ENCODE results near the gene COL6A3. TPM values are rescaled to one million over a fixed set of nuclear protein-coding genes. Genes with fewer than 3 reads are reported as not detected.
A peak's percentile ranks its signal among the peaks of the same experiment; 100 is the strongest.

COL6A3 gene
- total RNA-seq, 4 donors from 2014 or later = 105 to 712 (median 274) TPM

DNA sequence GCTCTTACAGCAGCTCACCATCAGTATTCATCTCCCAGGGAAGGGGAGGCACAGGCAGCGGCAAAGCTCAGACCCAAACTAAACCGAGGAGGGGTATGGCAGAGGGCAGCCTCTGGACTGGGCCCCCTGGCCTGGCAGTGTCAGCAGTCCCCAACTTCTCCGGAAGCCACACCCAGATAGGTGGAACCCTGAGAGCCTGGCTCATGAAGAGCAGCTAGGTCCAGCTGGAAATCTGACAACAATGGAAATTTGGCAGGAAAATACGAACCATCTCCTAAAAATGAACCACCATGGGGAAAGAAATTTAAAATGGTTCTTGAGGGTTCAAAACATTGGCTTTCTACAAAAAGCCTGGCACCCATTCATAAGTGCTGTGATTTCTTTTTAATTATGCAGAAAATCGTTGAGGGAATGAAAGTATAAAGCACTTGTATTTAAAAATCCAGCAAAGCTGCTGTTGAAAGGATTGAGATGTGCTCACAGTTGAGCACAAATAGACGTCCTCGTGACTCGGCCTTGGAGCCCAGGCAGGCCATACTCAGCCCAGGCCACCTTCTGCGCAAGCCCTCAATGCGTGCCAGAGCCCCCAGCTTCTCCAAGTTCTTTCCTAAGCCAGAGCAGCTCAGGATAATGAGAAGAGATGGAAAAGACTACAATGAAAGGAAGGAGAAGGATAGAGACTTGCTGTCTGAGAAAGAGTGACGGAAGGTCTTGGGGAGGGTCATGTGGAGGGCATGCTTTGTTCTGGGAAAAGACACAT, 93.0 kb downstream of the COL6A3 start:
- peak; percentile 57 for ATAC-seq (ENCODE audit: low FRiP score)
- DNase-seq (ENCODE audit: low spot score) = no peak
- TF ChIP-seq, protein P1, sequence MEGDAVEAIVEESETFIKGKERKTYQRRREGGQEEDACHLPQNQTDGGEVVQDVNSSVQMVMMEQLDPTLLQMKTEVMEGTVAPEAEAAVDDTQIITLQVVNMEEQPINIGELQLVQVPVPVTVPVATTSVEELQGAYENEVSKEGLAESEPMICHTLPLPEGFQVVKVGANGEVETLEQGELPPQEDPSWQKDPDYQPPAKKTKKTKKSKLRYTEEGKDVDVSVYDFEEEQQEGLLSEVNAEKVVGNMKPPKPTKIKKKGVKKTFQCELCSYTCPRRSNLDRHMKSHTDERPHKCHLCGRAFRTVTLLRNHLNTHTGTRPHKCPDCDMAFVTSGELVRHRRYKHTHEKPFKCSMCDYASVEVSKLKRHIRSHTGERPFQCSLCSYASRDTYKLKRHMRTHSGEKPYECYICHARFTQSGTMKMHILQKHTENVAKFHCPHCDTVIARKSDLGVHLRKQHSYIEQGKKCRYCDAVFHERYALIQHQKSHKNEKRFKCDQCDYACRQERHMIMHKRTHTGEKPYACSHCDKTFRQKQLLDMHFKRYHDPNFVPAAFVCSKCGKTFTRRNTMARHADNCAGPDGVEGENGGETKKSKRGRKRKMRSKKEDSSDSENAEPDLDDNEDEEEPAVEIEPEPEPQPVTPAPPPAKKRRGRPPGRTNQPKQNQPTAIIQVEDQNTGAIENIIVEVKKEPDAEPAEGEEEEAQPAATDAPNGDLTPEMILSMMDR (IDR thresholded peaks at IDR 0.05) = no peak

DNA sequence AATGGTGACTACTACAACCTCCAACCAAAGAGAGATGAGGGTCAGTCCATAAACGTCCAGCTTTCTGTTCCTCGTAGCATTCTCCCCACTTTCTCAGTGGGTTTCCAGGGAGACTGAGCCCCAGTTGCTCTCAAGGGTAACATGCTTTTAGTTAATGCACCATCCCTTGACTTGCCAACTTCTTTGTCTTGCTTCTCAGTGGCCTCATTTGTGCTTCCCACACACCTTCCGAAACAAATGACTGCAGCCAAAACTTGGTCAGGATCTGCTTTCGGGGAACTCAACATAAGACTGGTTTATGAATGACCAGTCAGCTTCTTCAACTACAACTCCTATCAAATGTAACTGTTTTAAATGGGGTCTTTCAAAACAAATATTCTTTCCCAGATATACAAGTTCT, 94.1 kb downstream of the COL6A3 start:
- TF ChIP-seq, protein P1 (IDR thresholded peaks at IDR 0.05) = no peak
- ATAC-seq (ENCODE audit: low FRiP score) (no peak), DNase-seq (ENCODE audit: low spot score) (no peak)

DNA sequence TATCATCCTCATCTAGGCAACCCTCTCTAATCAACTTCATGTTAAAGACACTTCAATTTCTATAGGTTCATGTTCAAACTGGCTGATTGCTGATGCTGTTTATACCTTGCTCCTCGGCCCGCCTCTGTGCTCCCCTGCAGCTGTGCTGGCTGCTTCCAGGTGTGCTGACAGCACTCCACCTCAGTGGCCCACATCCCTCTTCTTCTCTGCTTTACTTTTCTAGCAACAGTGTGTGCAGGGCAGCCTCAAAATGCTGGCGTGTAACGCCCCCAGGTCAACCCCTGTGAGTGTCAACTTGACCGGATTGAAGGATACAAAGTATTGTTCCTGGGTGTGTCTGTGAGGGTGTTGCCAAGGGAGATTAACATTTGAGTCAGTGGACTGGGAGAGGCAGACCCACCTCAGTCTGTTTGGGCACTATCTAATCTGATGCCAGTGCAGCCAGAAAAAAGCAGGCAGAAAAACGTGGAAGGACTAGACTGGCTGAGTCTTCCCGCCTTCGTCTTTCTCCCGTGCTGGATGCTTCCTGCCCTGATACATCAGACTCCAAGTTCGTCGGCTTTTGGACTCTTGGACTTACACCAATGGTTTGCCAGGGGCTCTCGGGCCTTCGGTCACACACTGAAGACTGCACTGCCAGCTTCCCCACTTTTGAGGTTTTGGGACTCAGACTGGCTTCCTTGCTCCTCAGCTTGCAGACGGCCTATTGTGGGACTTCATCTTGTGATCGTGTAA, 94.7 kb downstream of the COL6A3 start:
- no peak for ATAC-seq (ENCODE audit: low FRiP score)
- DNase-seq (ENCODE audit: low spot score) = no peak
- TF ChIP-seq, protein P1 (IDR thresholded peaks at IDR 0.05) = no peak

DNA sequence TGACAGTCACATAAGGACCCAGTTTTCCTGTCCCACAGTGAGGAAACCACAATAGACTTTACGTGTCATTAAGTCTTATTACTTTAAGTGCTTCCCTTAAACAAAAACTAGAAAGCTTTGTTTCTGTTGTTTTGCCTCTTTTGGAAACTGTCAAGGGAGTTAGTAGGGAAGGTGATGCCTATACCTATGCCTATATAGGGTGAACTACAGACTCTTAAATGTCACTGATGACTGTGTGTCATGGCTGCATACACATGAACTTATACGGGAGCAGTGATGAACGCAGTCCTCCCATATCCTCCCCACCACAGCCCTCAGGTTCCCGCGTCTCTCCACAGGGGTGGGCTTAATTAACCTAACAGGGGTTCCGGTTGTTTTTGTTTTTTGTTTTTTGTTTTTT, 97.6 kb downstream of the COL6A3 start:
- TF ChIP-seq, protein P1 (IDR thresholded peaks at IDR 0.05) = no peak
- ATAC-seq (ENCODE audit: low FRiP score) (no peak), DNase-seq (ENCODE audit: low spot score) (no peak)

DNA sequence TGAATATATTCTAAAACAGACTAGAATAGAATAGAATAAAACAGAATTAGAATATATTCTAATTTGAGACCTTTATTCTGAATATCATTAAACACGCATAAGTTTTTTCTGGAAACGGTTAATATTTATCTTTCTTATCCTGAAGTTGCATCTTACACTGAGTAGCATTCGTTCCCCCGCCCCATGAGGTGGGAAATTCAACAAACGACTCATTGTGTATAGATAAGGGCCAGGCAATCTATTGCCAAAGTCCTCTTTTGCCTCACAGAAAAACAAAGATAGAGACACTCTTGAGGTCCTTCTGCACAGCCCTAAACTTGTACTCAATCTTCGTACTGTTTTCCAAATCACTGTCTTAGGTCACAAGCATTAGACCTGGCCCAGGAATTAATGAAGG, 98.1 kb downstream of the COL6A3 start:
- ATAC-seq (ENCODE audit: low FRiP score) = no peak
- TF ChIP-seq, protein P1 (IDR thresholded peaks at IDR 0.05) = no peak
- DNase-seq (ENCODE audit: low spot score) = no peak

DNA sequence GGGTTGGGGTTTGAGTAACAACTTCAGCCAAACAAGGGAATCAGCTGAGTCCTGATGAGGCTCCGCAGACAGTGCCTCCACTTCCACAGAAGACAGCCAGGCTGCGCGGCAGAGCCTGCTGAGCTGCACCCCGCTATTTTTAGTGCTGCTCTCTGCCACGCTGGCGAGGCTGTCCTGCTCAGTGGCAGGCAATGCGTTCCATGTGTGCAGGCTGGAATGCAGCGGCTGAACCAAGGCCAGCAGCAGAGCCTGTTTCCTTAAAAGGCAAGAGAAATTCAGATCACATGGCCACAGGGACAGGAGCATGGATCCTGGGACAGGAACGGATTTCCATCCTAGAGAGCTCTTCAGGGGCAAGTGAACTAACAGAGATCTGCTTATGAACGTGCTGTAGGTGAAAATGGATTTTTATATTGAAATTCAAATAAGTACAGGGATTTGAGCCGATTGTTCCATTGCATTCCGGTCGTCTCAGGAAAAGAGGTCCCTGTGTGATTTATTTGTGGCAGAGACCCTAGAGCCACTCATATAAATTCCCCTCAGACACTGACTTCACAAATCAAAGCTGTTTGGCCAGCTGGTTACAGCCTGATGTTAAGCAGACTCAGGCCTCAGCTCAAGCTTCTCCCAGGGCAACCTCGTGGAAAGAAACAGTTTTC, 98.7 kb downstream of the COL6A3 start:
- DNase-seq (ENCODE audit: low spot score) (no peak), ATAC-seq (ENCODE audit: low FRiP score) (peak; percentile 65)
- TF ChIP-seq, protein P1 (IDR thresholded peaks at IDR 0.05) = no peak

Data from omental fat pad (tissue), 4 donors.